GM13976 (cell line): Measurements from ENCODE around the gene OR2D3.
"Not testable (repeated sequence)": the region's sequence is repeated elsewhere in the genome, so short reads cannot be mapped to it uniquely, and the experiment has no call there.

Experiments used
- DNase-seq: peaks from one replicate; pipeline ENCODE4 v3.0.0; 2012; ENCODE audit warnings: low spot score
- CTCF ChIP-seq: IDR thresholded peaks from 2 replicates; pipeline ENCODE4 v1.5.1; 2012; ENCODE audit warnings: borderline replicate concordance, mild to moderate bottlenecking; ENCODE audit not compliant: insufficient read depth; ENCODE audit errors: extremely low read depth, missing control alignments, control extremely low read depth
- in situ Hi-C: fragments of 300-500 bp; cut with MboI; formaldehyde crosslinking; loops from one replicate; pipeline ENCODE4 v1.12.0; 2022; ENCODE audit warnings: low sequenced_read_pairs, mixed read lengths, inconsistent platforms; ENCODE audit not compliant: unreplicated experiment

OR2D3 gene

GRCh38 chr11:6943131-6943530 is 22.3 kb downstream of the OR2D3 start:
- no peak for DNase-seq
- in situ Hi-C loops: no loop called here
- TF ChIP-seq CTCF: no peak

- DNase-seq, in situ Hi-C loops: not testable (repeated sequence)
Observed at GRCh38 chr11:6954248-6954647, 33.4 kb downstream of the OR2D3 start.

GRCh38 chr11:6962141-6962540 is 41.3 kb downstream of the OR2D3 start:
- no peak for TF ChIP-seq CTCF

GRCh38 chr11:6962673-6963072 is 41.9 kb downstream of the OR2D3 start:
- in situ Hi-C loops: no loop called here
- no peak for DNase-seq
- no peak for TF ChIP-seq CTCF

More at GRCh38 chr11:6962141-6962540, 41.3 kb downstream of the OR2D3 start:
- in situ Hi-C loops: no loop called here
- no peak for DNase-seq

- in situ Hi-C loops: no loop called here
- DNase-seq: no peak
- no peak for TF ChIP-seq CTCF
Observed at GRCh38 chr11:6968816-6969215, 48.0 kb downstream of the OR2D3 start.

GRCh38 chr11:6969854-6970253 is 49.1 kb downstream of the OR2D3 start:
- DNase-seq, in situ Hi-C loops: not testable (repeated sequence)
